NB4 (cell line): ENCODE measurements around the gene LPP.

Experiments used
- DNase-seq: peaks from one replicate; pipeline ENCODE4 v3.0.0; 2010; ENCODE audit warnings: low read depth
- H3K4me3 ChIP-seq: one replicate; pipeline ENCODE4 v1.5.1; 2011; ENCODE audit warnings: mild to moderate bottlenecking, low read depth, low read length, moderate library complexity
- CTCF ChIP-seq: IDR thresholded peaks from one replicate; pipeline ENCODE4 v1.5.1; 2012; ENCODE audit warnings: low read depth, low read length
- MYC ChIP-seq: IDR thresholded peaks from 2 replicates; pipeline ENCODE4 v1.6.1; 2011; ENCODE audit warnings: low read depth, low read length
- POLR2A ChIP-seq: IDR thresholded peaks from 2 replicates; pipeline ENCODE4 v1.6.1; 2011; ENCODE audit warnings: mild to moderate bottlenecking; ENCODE audit not compliant: insufficient read length; ENCODE audit errors: extremely low read depth
- TF ChIP-seq, protein P1 (sequence below): IDR thresholded peaks from 2 replicates; pipeline ENCODE4 v1.6.1; 2011; ENCODE audit warnings: low read depth, low read length

The LPP gene

GRCh38 chr3:188229726-188230125, 75.8 kb downstream of the LPP start:
- no peak for DNase-seq
- H3K4me3 ChIP-seq, result no peak overlapping the region
- TF ChIP-seq CTCF (no peak), MYC (no peak), POLR2A (no peak)
- TF ChIP-seq, protein P1, sequence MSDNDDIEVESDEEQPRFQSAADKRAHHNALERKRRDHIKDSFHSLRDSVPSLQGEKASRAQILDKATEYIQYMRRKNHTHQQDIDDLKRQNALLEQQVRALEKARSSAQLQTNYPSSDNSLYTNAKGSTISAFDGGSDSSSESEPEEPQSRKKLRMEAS, result no peak

- no peak for DNase-seq
- TF ChIP-seq, protein P1, result no peak
- TF ChIP-seq MYC (no peak), CTCF (no peak), POLR2A (no peak)
- H3K4me3 ChIP-seq, result no peak overlapping the region
Observed at GRCh38 chr3:188230962-188231361, 77.0 kb downstream of the LPP start.

DNA sequence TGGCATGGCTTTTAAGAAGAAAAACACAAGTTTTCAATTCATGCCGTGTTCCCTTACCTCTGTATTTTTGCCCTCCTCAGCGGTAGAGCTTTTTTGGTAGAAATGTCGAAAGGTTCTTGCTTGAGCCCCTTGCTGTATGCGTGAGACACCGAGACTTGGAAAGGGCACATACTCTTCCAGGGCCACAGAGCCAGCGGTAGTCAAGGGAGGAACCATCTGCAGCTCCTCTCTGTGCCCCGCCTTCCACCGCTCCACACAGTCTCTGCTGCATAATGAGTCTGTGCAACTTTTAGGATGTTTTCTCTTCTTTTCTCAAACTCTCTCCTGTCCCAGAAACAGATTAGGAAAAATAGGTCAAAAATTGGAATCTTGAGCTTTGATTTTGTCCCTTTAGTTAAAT, 77.5 kb downstream of the LPP start:
- TF ChIP-seq MYC (no peak), POLR2A (no peak)
- TF ChIP-seq, protein P1, result no peak
- no peak overlapping the region for H3K4me3 ChIP-seq
- no peak for DNase-seq

DNA sequence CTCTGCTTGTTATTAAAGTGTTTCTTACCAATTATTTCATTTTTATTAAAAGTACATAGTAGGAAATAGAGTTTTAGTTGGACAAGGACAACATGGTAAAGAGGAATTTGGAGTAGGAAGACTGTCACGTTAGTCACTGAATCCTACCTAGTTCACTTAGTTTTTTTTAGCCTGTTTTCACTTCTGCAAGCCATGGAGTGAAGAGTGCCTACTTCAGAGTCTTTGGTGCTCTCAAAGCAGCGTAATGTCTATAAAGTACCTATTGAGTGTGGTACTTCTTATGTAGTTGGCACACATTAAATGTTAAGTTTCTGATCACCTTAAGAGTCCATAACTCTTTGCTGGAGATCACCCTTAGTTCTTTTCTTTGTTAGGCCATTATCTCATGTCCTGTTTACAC, 78.7 kb downstream of the LPP start:
- no peak overlapping the region for H3K4me3 ChIP-seq
- TF ChIP-seq POLR2A, result no peak
- TF ChIP-seq, protein P1, result no peak
- no peak for TF ChIP-seq CTCF
- TF ChIP-seq MYC, result no peak
- DNase-seq, result no peak

- no peak overlapping the region for H3K4me3 ChIP-seq
- no peak for TF ChIP-seq MYC
- TF ChIP-seq CTCF, result no peak
- TF ChIP-seq POLR2A, result no peak
- TF ChIP-seq, protein P1, result no peak
- DNase-seq, result no peak
Observed at GRCh38 chr3:188233320-188233719, 79.4 kb downstream of the LPP start.

- no peak for TF ChIP-seq CTCF
- TF ChIP-seq MYC, result no peak
- TF ChIP-seq, protein P1, result no peak
- DNase-seq, result no peak
- no peak overlapping the region for H3K4me3 ChIP-seq
Observed at GRCh38 chr3:188234132-188234531, 80.2 kb downstream of the LPP start.
